ACC112 (cell line): ENCODE data around the gene WDR1.

Source experiments
- H2AFZ ChIP-seq: fragments of 200-600 bp; sonication (generic); one replicate; pipeline ENCODE4 v1.6.0; 2017; ENCODE audit warnings: antibody characterized with exemption, low read length; ENCODE audit not compliant: unreplicated experiment
- H3K27ac ChIP-seq: fragments of 200-600 bp; sonication (generic); 2 replicates; pipeline ENCODE4 v1.5.1; 2014; ENCODE audit warnings: low read depth, mild to moderate bottlenecking, antibody characterized with exemption, low read length, moderate library complexity
- H3K27me3 ChIP-seq: fragments of 200-600 bp; sonication (generic); 2 replicates; pipeline ENCODE4 v1.6.1; 2014; ENCODE audit warnings: mild to moderate bottlenecking, antibody characterized with exemption, low read length, moderate library complexity, mixed read lengths; ENCODE audit not compliant: insufficient read depth
- H3K36me3 ChIP-seq: fragments of 200-600 bp; sonication (generic); 2 replicates; pipeline ENCODE4 v1.6.1; 2016; ENCODE audit warnings: mild to moderate bottlenecking, antibody characterized with exemption, low read length, moderate library complexity, mixed read lengths; ENCODE audit not compliant: insufficient read depth
- H3K4me1 ChIP-seq: fragments of 200-600 bp; sonication (generic); one replicate; pipeline ENCODE4 v1.6.1; 2016; ENCODE audit warnings: low read length, mixed read lengths; ENCODE audit not compliant: insufficient read depth, unreplicated experiment, control insufficient read depth
- H3K4me3 ChIP-seq: fragments of 200-600 bp; sonication (generic); 2 replicates; pipeline ENCODE4 v1.5.1; 2014; ENCODE audit warnings: mild to moderate bottlenecking, low read depth, low read length
- H3K79me2 ChIP-seq: fragments of 200-600 bp; sonication (generic); one replicate; pipeline ENCODE4 v1.6.0; 2016; ENCODE audit warnings: low read length; ENCODE audit not compliant: control insufficient read depth, unreplicated experiment, insufficient read depth

WDR1 gene

DNA sequence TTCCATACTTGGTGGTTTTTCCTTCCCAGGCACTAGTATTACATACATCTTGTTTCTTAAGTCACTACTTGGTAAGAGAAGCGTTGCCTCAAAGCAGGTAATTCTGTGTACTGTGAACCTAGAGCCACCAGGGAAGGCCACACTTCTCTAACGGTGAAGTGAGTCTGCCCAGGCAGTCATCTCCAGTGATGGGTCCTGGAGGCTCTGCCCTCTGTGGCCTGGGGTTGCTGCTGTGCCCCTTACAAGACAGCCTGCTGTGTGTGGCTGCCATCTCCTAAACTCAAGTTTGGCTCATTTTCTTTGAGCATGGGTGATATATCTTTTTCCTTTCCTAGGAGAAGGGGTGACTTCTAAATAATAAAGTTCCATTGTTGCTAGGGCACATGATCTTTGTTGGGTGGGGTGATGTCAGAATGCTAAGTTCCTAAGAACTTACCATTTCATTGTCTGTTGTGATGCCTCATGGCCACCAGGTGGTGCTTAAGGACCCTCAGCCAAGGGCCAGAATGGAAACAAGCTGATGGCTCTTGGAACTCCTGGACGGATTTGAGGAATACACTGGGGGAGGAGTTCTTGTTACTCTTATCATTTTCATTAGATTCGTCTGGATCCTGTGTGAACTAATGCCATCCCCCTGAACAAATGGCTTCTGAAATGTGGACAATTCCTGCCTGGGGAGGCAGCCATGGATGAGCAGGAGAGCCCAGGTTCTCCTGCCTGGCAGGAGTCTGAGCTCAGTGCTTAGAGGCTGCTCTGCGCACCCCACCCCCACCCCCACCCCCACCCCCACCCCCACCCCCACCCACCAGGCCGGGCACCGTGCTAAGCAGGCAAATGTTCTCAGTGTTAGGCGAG is 41.1 kb upstream of the WDR1 start:
- no peaks in the 10 kb centered on the region for H3K36me3 ChIP-seq
- no peak overlapping the region for H3K4me3 ChIP-seq
- peaks cover 3% of the 10 kb centered on the region for H3K4me1 ChIP-seq
- H3K79me2 ChIP-seq = no peaks in the 10 kb centered on the region
- H3K27ac ChIP-seq = no peak overlapping the region
- peaks cover 39% of the 10 kb centered on the region for H3K27me3 ChIP-seq
- peak overlapping the region; percentile 82 for H2AFZ ChIP-seq

DNA sequence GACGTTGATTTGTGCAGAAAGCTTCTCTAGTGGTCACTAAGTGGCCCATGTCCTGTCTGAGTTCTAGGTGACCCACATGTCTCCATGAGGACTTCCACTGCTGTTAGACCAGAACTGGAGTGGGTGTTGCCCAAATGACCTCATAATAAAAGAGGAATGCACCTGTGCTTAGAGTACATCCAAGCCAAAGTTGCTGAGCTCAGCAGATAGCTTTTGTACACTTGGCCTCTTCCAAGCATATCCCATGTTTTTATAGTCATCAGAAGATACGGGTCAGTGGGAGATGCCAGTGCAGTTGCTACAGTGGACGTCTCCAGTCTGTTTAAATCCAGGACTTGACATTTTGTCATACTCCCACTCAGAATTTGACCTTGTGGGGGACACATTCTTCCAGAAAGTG is 37.6 kb upstream of the WDR1 start:
- H3K79me2 ChIP-seq = no peaks in the 10 kb centered on the region
- no peaks in the 10 kb centered on the region for H3K36me3 ChIP-seq
- no peak overlapping the region for H2AFZ ChIP-seq
- peaks cover 3% of the 10 kb centered on the region for H3K4me1 ChIP-seq
- H3K27ac ChIP-seq = no peak overlapping the region
- peaks cover 66% of the 10 kb centered on the region for H3K27me3 ChIP-seq
- no peak overlapping the region for H3K4me3 ChIP-seq

DNA sequence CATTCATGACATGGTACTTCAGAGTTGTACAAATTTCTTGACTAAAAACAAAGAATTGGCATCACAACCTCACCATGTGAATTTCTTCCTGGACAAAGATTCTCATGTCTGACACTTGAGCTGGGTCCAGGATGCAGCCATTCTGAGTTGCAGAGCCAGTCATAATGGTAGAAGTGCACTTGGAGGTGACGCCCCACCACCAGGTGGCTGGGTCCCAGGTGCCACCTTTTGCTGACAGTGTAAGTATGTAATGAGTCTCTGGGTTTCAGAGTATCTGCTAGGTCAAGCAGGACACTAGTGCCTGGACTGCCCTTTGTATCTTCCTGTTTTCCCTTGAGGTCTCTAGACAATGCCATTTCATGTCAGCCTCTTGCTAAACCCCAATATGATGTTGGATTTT is 36.6 kb upstream of the WDR1 start:
- Histone ChIP-seq H2AFZ (no peak overlapping the region), H3K79me2 (no peaks in the 10 kb centered on the region), H3K27ac (no peak overlapping the region), H3K36me3 (no peaks in the 10 kb centered on the region), H3K4me1 (no peaks in the 10 kb centered on the region), H3K27me3 (peaks cover 76% of the 10 kb centered on the region), H3K4me3 (no peak overlapping the region)

DNA sequence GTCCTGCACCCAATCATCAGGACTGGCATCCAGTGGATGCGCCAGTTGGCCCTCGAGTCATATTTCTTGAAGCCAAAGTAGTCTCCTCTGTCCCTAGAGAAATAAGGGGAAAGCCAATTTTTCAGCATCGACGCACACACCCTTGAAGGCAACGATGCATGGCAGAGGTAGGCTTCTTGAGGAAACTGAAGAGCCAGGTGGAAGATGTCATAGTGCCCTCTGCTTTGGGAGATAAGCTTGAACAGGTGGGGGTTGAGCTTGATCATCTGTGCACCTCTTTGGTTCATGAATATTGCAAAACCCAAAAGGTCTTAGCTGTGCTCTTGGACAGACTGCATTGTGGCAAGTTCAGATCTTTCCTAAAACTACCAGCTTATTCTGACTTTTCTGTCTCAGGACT is 34.6 kb upstream of the WDR1 start:
- H3K79me2 ChIP-seq = no peaks in the 10 kb centered on the region
- no peak overlapping the region for H3K4me3 ChIP-seq
- no peak overlapping the region for H2AFZ ChIP-seq
- no peaks in the 10 kb centered on the region for H3K36me3 ChIP-seq
- H3K27me3 ChIP-seq = peaks cover 82% of the 10 kb centered on the region
- H3K4me1 ChIP-seq = no peaks in the 10 kb centered on the region
- no peak overlapping the region for H3K27ac ChIP-seq

DNA sequence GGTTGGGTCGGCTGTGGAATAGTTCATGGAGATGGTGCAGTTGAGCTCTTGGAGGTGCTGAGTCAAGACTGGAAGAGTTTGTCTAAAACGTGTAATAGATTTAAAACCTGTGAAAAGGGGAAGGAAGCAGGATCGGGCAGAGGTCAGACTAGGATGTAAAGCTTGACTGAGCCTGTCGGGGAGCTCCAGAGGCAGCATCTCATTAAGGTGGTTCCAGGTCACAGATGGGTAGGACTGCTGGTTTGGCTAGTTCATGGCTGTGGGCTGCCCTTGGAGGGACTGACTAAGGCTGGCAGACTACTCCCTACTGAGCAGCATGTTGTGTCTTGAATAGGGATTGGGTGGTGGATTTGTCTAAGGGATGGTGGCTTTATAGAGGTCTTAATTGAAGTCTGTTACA is 28.4 kb upstream of the WDR1 start:
- no peaks in the 10 kb centered on the region for H3K79me2 ChIP-seq

DNA sequence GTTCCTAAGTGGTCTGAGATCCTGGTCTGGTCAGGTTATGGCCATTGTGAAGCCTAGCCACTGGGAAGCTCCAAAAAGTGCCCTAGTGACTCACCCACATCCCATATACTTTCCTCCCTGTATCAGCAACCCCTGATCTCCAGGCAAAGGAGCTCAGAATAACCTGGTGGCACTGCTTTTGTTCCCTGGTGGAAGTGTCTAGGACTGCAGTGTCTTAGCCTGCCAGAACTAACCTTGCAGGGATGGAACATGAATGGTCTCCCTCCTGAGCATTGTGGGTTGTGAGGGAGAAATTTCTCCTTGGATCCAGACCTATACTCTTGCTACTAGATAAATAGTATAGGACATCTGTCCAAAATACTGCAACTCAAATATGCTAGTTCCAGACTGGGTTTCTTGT is 27.9 kb upstream of the WDR1 start:
- Histone ChIP-seq H3K27ac (no peak overlapping the region), H3K27me3 (peaks cover 72% of the 10 kb centered on the region), H3K4me3 (no peak overlapping the region), H2AFZ (no peak overlapping the region), H3K4me1 (no peaks in the 10 kb centered on the region), H3K79me2 (no peaks in the 10 kb centered on the region), H3K36me3 (no peaks in the 10 kb centered on the region)

More for the DNA sequence above, 28.4 kb upstream of the WDR1 start:
- no peak overlapping the region for H3K27ac ChIP-seq
- no peak overlapping the region for H3K4me3 ChIP-seq
- H3K4me1 ChIP-seq = no peaks in the 10 kb centered on the region
- H3K27me3 ChIP-seq = peaks cover 76% of the 10 kb centered on the region
- no peaks in the 10 kb centered on the region for H3K36me3 ChIP-seq
- no peak overlapping the region for H2AFZ ChIP-seq

DNA sequence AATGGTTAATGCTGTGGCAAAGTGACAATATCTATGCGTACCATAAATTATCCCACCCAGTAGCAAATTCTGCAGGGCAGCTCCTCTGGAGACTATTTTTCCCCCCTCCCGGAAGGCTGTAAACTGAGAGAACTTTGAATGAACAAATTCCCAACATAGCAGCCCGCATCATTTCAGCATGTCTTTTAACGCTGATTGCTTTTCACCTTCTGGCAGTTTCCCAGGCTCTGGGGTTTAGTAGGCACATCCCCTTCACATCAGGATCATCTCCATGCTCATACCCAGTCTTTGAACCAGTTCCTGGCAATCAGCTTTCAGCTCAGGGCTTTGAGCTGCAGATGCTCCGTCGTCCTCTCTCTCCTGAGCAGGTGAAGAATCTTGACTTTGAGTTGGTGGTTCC is 26.6 kb upstream of the WDR1 start:
- Histone ChIP-seq H2AFZ (no peak overlapping the region), H3K4me3 (no peak overlapping the region), H3K79me2 (no peaks in the 10 kb centered on the region), H3K27ac (no peak overlapping the region), H3K27me3 (peaks cover 63% of the 10 kb centered on the region), H3K36me3 (no peaks in the 10 kb centered on the region), H3K4me1 (no peaks in the 10 kb centered on the region)

DNA sequence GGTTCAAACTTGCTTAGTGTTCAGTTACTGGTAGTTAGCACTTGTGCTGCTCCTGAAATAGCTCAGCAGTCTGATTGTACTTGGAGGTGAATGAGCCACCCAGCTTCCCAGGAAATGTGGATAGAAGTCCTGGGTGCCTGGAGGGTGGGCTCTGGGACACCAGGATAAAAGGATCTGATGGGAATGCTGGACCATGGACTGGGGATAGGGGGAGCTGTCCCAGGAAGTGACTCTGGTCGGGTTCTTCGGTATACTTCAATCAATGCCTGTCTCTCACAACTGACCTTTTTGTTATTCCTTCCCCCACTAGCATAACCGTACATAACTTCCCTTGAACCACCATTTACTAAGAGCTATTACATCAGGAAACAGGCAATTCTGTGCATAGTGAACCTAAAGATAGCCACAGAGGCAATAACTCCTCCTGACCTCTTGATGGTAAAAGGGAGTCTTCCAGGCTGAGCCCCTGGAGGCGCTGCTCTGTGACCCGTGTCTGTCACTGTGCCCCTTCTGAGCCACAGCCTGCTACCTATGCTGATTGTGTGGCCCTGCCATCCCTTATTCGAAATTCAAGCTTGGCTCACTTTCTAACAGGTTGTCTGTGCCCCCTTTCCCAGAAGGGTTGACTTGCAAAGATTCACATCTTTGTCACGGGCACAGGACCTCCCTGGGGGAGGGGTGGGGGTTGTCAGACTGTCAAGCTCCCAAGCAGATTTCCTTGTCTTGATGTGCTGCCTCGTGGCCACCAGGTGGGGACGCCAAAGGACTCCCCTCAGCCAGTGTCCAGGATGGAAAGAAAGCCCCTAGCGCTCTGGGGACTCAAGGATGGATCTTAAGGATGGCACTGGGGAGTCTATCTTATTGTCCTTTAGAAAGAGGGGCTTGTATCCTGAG is 24.5 kb upstream of the WDR1 start:
- Histone ChIP-seq H3K36me3 (no peaks in the 10 kb centered on the region), H3K27me3 (peaks cover 50% of the 10 kb centered on the region), H3K27ac (no peak overlapping the region), H3K79me2 (no peaks in the 10 kb centered on the region), H3K4me1 (no peaks in the 10 kb centered on the region), H2AFZ (no peak overlapping the region), H3K4me3 (no peak overlapping the region)

DNA sequence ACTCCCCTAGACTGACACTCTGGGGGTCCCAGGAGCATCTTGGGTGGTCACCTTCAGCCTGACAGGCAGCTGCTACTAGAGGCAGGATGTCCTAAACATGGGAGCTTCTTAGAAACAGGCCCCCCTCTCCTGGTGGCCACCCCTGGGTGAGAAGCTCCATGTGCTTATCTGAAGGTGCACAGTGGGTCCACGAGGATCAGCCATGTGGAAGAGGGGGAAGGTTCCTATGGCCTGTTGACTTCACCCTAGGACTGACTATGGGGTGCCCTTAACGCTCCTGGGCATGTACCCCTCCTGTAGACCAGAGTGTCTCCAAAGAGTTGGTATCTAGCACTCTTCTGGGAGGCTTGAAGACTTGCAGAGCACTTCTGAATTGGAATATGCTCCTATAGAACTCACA is 22.9 kb upstream of the WDR1 start:
- no peaks in the 10 kb centered on the region for H3K4me1 ChIP-seq
- no peak overlapping the region for H3K27ac ChIP-seq
- H3K79me2 ChIP-seq = no peaks in the 10 kb centered on the region
- no peaks in the 10 kb centered on the region for H3K36me3 ChIP-seq
- H2AFZ ChIP-seq = no peak overlapping the region
- H3K4me3 ChIP-seq = no peak overlapping the region
- peaks cover 44% of the 10 kb centered on the region for H3K27me3 ChIP-seq

DNA sequence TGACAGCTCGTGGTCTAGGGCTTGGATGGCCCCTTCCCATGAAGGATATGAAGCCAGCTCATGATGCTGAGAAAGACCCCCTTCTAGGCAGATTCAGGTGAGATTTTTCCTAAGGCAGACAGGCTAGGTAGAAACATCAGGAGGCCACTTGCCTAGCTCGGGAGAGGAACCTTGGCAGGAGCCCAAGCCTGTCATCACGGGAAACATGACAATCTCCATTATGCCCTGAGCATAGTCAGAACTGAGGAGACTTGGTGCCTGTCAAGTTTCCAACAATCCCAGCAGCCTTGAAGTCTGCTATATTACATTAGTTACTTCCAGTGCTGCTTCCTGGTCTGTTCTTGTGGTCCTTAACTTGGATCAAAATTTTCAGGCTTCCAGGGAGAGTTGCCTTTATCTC is 18.7 kb upstream of the WDR1 start:
- Histone ChIP-seq H3K36me3 (no peaks in the 10 kb centered on the region), H2AFZ (no peak overlapping the region), H3K79me2 (no peaks in the 10 kb centered on the region), H3K27ac (no peak overlapping the region), H3K4me3 (no peak overlapping the region), H3K4me1 (no peaks in the 10 kb centered on the region), H3K27me3 (0 out of 2 replicates have a peak, but pooled peaks cover 4% of the 10 kb centered on the region)
